HG03039 (cell line): ENCODE data around the gene RRM1.
"Not testable (repeated sequence)": the region's sequence is repeated elsewhere in the genome, so short reads cannot be mapped to it uniquely, and the experiment has no call there.

Experiments used
- ATAC-seq: cut with Tn5 transposase; IDR thresholded peaks from one replicate; pipeline ENCODE4 v1.9.1; 2021; ENCODE audit warnings: mild to moderate bottlenecking, moderate library complexity; ENCODE audit not compliant: unreplicated experiment

RRM1 gene

GRCh38 chr11:4134806-4135205 lies 40.2 kb downstream of the RRM1 start:
- no peak for ATAC-seq

- no peak for ATAC-seq
Measured at GRCh38 chr11:4138497-4138896, 43.9 kb downstream of the RRM1 start.

- ATAC-seq = no peak
Measured at GRCh38 chr11:4140067-4140636, 45.6 kb downstream of the RRM1 start.

- no peak for ATAC-seq
Measured at GRCh38 chr11:4146070-4146771, 51.6 kb downstream of the RRM1 start.

- no peak for ATAC-seq
Measured at GRCh38 chr11:4146772-4147098, 52.1 kb downstream of the RRM1 start.

GRCh38 chr11:4154503-4154902 lies 59.9 kb downstream of the RRM1 start:
- no peak for ATAC-seq

GRCh38 chr11:4156571-4156970 lies 62.0 kb downstream of the RRM1 start:
- ATAC-seq = no peak

- not testable (repeated sequence) for ATAC-seq
Measured at GRCh38 chr11:4158818-4159217, 64.2 kb downstream of the RRM1 start.

- ATAC-seq = no peak
Measured at GRCh38 chr11:4161305-4161704, 66.7 kb downstream of the RRM1 start.

- ATAC-seq = peak; percentile 44
Measured at GRCh38 chr11:4164884-4165590, 70.4 kb downstream of the RRM1 start.

- ATAC-seq = no peak
Measured at GRCh38 chr11:4167292-4167691, 72.7 kb downstream of the RRM1 start.

- no peak for ATAC-seq
Measured at GRCh38 chr11:4167758-4168157, 73.2 kb downstream of the RRM1 start.

- ATAC-seq = not testable (repeated sequence)
Measured at GRCh38 chr11:4175620-4176350, 81.2 kb downstream of the RRM1 start.

- no peak for ATAC-seq
Measured at GRCh38 chr11:4178813-4179662, 84.4 kb downstream of the RRM1 start.

GRCh38 chr11:4180441-4181183 lies 86.0 kb downstream of the RRM1 start:
- ATAC-seq = no peak

- ATAC-seq = peak; percentile 71
Measured at GRCh38 chr11:4181782-4182721, 87.5 kb downstream of the RRM1 start.

GRCh38 chr11:4183410-4184057 lies 88.9 kb downstream of the RRM1 start:
- ATAC-seq = no peak

- ATAC-seq = no peak
Measured at GRCh38 chr11:4184163-4184916, 89.7 kb downstream of the RRM1 start.
